HL-60/S4 treated with retinoic acid at 250 ng/mL for 4 days and 3 days (cell line): Measurements from ENCODE around the gene KCNQ1.

Experiments used
- in situ Hi-C: fragments of 300-500 bp; cut with MboI; formaldehyde crosslinking; loops from 2 replicates; pipeline ENCODE4 v1.7.0; 2022; ENCODE audit warnings: low sequenced_read_pairs

Gene KCNQ1

DNA sequence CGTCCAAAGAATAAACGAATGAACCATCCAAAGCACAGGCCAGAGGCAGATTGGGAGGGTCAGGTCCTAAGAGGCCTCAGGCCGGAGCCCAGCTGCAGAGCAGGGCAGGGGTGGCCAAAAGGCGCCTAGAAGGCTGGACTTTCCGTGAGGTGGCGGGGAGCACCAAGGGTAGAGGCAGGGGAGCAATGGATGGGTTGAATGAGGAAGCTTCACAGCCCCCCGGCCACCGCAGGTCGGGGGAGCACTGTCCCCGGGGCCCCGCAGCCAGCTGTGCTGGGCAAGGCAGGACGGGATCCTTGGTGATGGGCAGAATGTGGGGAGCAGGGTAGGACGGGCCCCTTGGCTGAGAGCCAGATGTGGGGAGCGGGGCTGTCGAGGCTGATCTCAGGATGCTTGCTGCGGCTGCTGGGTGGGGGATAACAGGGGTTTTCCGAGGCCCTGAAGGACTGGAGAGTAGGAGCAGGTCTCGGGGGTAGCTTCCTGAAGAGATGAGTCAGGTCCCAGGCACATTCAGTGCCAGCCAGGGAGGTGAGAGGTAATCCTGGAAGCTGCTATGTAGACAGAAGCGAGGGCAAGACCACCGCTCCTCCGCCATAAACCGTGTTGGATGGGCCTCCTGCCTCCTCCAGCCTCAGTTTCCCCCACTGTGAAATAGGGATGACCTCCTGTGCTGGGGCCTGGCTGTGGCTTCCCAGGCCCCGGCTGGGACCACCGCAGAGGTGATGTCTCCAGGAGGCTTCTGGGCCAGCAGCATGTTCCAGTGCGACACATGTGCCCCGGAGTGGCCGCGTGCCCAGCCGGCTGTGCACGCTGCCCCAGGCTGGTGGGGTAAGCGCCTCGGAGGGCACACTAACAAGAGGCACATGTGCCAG is 289.6 kb downstream of the KCNQ1 start:
- in situ Hi-C loops = no loop called here

DNA sequence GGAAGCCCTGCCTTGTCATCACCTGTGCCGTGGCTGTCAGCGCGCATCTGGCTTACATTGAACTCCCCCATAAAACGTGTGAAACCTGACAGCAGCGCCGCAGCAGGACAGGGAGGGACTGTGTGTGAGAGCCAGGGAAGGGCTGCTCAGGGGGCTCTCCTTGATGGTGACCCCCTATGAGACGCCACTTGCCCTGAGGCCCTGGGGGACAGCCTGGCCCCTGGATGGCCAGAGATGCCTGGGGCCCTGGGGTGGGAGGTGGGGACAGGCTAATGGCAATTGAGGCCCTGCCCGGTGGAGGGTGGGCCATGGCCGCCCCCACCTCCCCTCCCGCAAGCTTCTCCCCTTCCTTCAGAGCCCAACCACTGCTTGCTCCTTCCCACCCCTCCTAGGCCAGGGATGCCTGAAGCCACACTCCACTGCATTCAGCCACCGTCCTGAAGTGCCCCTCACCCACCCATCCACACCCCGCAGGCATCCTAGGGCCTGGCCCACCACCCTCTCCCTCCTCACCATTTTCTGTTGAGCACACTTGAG is 290.3 kb downstream of the KCNQ1 start:
- in situ Hi-C loops = no loop called here

DNA sequence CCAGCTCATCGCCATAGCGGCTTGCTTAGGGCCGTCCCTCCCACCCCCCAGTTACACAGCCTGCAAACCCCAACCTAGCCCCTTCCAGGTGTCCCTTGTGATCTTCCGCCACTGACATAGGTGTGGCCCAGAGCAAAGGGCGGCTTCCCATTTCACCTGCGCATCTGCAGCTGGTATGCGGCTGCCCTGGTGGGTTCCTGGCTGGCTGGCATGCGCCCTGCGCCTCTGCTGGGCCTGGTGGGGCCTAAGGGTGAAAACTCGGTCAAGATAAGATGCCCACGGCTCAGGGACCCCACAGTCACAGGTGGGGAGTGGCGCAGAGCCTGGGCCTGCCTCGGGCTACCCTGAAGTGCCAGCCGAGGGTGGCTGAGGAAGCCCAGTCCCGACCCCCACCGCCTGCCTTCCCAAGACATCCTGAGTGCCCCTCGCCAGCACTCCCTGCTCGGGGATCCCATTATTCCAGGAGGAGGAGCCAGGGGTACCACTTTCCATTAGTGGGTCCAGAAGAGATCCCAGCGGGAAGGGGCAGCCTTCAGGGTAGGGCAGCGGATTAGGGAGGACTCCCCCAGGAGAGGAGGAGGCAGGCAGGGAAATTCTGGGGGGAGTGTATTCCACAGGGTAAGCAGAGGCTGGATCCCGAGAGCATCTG is 291.9 kb downstream of the KCNQ1 start:
- in situ Hi-C loops = no loop called here

DNA sequence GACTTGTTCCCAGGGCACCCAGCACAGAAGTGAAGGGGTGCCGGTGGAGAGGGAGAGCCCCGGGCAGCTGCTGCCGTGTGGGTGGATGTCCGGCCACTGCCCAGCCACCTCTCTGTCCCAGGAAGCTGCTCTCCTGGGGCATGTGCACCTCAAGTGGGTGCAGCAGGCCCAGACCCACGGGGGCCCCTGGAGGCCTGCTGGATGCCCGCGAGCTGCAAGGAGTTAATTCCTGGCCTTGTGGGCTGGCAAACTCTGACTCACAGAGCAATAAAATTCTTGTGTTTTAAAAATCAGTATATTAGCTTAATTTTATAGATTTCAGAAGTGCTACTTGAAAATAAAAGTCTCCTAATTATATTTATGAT is 292.4 kb downstream of the KCNQ1 start:
- in situ Hi-C loops = no loop called here

DNA sequence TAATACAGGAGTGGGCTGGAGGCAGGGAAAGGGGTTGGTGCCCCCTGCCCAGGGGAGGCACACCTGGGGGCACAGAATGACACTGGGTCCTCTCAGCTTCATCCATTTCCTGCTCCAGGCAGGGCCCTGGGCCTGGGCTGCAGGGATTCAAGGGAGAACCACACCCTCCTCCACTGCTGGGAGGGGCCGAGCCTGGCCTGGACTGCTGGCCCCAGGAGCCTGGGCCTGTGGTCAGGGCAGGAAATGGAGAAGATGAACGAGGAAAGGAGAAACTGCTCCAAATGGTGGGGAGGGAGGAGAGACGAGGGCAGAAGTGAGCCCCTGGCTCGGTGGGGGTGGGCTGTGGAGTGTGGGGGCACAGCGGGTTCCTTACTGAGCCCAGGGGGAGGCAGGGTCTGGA is 293.1 kb downstream of the KCNQ1 start:
- in situ Hi-C loops = no loop called here

DNA sequence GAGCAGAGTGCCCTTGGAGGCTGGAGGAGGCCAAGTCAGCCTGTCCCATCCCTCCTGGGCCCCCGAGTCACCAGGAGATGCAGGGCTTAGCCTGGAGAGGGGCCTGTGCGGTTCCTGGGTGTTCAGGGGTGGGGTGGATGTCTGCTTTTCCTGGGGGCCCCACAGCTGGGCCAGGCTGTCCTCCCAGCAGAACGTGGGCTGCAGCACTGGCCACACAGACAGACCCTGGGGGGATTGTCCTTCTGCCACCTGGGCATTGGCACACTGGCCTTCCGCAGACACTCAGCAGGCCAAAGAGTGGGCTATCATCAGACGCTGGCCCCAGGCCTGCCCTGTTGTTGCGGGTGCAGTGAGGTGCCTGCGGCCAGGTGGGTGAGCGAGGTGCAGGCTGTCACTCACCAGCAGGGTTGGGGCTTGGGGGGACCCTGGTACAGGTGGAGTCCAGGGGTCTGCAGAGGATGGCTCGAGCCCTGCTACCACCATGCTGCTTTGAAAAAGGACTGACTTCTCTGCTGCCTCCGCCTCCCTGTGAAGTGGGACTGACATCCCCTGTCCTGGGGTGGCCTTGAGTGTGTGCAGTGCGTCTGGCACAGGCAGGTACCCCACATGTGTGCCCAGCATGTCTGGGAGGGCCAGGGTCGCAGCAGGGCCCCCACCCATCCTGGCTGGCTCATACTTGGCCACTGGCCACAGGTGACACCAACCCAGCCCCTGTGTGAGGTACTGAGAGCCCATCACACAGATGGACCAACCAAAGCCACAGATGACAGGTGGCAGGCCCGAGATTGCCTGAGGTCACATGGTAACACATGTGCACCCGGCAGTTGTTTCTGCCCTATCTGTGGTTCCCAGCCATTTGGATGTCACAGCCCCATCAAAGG is 294.0 kb downstream of the KCNQ1 start:
- in situ Hi-C loops = no loop called here

DNA sequence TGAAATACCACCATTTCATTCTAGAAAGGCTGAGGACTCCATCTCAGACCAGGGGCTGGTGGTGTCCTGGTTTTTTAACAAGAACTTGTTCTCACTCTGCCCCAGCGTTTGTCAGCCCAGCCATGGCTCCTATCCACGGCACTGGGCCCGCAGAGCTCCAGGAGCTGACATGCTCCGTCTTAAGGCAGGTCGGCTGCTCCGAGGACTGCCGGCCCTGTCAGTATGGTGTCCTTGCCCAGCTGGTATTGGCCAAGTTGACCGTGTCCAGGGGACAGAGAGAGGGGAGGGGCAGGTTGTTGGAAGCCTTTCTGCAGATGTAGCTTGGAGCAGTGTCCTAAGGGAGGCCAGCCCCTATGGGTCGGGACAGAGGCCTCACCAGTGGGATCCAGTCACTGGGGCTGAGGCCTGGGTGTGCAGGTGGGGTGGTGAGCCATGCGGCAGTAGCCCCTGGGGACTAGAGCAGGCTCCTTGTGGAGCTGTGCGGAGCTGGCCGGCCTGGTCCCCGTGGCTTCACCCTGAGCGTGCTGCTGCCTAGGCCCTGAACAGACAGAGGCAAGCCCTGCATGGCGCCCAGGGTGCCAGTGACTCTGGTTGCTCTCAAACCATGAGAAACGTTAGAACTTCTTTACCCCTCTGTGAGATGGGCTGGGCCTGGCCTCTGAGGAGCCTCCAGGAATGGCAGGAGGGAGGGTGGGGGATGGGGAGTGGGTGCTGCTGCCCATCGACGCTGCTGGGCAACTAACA is 294.9 kb downstream of the KCNQ1 start:
- in situ Hi-C loops = no loop called here

DNA sequence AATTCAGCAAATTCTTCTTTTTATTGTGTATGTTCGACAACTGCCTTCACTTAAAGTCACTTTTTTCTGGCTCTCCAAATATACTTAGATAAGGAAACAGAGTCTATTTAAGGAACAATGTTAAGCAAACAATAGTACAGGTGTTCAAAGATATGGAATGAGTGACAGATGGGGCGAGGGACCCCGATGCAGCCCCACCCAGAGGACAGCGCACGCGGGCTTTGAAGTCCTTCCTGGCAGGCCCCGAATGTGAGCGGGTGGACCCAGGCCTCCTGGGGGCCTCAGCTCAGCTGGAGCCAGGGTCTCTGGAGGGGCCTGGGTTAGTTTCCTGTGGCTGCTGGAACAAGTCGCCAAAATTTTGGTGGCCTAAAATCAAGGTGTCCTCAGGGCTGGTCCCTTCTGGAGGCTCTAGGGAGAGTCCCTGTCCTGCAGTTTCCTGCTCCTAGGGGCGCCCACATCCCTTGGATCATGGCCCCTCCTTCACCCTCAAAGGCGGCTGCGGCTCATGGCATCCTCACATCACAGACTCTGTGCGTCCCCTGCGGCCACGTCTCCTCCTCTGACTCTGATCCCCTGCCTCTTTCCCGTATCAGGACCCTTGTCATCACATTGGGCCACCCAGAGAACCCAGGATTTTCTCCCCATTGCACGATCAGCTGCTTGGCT is 295.6 kb downstream of the KCNQ1 start:
- in situ Hi-C loops = no loop called here

DNA sequence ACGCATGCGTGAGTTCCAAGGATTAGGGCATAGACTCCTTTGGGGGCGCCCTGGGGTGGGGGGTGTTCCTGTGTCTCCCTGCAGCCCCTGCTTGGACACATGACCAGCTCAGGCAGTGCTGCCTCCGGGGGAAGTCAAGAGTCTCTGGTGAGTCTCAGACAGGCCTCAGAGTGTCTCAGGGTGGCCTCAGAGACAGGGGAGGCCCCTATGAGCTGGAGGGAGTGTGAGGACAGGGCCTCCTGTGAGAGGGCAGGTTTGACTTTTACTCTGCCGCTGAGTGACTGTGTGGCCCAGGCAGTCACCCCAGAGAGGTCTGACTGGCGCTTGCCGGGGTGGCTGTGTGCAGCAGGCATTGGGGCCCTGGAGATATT is 296.2 kb downstream of the KCNQ1 start:
- in situ Hi-C loops = no loop called here

DNA sequence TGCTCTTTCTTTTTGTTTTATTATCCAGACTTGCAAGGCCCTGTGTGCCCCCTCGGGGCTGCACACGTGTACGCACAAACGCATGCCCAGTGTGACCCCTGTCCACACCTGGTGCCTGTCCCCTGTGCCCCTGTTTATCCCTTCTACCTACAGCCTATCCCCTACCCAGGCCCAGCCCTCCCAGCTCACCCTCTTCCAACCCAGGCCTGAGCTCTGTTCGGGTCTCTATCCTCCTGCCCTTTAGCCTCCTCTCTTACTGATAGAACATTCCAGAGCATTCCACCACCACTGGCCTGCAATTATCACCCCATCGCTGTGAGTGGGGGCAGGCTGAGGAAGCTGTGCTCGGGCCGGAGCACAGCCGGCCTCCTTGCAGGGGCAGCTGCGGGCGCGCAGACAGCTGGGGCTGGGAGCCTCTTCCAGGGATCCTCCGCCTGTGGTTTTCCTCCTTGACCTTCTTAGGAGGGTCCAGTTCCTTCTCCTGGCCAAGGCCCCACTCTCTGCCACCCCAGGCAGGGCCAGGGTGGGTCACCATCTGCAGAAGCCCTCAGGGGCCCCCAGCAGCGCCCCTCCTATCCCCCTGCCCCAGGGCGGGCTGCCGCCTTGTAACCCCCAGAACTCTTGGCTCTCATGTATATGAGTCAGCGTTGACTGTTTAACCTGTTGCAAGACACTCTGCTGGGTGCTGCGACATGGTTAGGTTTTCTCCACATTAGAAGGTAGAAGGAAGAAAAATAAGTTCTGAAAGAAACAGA is 296.7 kb downstream of the KCNQ1 start:
- in situ Hi-C loops = no loop called here

DNA sequence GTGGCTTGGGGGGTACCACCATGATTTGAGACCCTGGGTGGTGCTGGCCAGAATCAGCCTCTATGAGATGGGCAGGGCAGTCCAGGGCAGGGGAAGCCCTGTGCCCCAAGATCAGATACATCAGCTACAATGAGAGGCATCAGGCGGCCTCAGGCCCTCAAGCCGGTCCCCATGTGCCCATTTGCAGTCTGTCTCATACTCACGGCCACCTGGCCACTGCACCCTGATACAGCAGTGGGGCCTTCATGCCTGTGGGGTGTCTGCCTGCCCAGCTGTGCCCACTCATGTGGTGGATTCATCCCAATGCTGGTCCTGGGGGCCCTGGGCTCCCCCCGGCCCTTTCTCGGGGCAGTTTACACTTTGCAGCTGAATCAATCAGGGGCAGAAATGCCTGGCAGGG is 297.4 kb downstream of the KCNQ1 start:
- in situ Hi-C loops = no loop called here

DNA sequence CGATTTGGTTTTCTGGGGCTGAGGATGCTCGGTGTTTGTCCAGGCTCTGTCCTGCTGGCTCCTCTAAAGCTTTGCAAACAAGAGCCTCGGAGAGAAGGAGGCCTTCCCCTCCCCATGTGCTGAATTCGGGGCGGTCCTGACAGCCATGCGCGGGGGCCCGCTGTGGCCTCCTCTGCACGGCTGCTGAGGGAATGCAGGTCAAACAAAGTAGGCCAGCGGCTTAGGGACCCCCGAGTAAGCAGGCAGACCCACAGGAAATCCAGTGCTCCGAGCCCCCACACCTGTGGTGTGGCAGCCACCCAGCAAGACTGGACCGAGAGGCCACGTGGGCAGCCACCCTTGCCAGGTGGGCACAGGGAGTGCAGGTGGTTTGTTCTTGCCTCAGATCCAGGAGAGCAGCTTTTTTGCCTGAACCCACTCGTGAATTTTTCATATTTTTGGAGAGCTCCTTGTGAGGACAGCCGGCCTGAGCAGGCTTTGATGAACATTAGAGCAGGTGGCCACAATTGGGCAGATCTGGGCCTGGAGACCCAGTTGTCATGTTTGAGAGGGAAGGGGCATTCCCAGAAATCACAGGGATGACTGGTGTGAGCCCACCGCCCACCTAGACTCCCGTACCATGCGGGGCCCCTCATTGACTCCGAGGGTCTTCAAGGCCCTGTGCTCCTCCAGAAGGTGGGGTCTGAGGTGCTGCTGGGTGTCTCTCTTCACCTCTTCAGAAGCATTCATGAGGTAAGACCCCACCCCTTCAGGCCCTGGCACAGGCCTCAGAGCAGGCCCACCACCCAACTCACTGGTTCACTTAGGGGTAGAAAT is 298.0 kb downstream of the KCNQ1 start:
- in situ Hi-C loops = no loop called here

DNA sequence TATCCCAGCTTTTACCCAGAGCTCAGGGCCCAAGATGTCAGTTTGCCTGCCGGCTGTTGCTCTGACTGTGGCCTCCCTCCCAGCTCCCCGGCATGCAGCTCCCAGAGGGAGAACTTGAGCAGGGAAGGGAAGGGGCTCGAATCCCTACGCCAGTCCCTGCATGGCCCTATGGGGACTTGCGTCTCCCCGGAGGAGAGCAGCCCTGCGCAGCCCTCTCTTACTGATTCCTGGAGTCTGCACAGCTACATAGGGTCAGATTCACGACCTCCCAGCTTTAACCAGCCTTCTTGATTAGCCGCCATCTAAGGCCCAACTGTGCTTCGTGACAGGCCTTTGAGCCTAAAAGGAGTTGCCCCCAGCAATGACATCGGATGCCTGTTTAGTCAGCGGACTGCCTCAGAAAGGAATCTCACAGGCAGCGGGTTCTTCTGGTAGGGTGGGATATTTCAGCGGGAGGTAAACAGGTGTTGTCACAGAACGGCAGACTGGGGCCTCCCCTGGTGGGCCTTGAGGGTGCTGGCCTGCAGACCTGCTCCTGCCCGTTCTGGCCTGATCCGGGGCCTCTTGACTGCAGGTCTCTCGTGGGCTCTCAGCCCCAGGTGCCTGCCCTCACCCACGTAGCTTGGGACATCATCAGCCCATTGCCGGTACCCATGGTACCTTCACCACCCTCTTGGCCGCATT is 298.8 kb downstream of the KCNQ1 start:
- in situ Hi-C loops = no loop called here

DNA sequence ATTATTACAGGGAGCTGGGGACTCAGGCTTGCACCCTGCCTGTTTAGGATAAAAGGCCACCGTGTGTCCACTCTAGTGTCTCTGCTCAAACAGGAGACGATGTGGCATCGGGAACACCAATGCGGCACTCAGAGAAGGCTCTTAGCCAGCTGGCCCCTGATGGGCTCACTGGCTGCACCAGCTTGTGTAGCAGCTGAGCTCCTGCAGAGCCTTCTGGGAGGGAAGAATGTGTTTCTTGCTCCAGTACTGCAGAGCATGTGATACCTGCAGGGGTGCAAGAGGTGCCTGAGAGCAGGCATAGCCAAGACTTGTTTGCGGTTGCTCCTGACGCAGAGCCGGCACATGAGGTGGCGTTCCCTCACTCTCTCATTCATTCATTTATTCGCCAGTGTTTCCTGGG is 299.4 kb downstream of the KCNQ1 start:
- in situ Hi-C loops = no loop called here

DNA sequence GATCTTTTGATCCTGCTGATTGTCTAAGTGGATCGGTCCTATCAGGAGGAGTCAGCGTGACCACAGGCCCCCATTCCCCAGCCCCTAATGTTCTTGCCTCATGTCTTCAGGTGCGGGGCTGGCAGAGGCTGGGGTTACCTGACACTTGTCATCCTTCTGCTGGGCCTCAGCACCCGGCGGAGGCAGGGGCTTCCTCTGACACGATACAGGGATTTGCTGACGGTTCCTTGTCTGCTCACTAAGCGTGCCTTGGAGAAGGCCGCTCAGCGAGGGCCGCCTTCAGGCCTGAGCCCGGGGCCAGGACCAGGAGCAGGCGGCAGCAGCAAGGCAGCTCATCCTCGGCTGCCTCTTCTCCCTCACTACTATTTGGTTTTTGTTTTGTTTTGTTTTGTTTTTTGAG is 300.7 kb downstream of the KCNQ1 start:
- in situ Hi-C loops = no loop called here

DNA sequence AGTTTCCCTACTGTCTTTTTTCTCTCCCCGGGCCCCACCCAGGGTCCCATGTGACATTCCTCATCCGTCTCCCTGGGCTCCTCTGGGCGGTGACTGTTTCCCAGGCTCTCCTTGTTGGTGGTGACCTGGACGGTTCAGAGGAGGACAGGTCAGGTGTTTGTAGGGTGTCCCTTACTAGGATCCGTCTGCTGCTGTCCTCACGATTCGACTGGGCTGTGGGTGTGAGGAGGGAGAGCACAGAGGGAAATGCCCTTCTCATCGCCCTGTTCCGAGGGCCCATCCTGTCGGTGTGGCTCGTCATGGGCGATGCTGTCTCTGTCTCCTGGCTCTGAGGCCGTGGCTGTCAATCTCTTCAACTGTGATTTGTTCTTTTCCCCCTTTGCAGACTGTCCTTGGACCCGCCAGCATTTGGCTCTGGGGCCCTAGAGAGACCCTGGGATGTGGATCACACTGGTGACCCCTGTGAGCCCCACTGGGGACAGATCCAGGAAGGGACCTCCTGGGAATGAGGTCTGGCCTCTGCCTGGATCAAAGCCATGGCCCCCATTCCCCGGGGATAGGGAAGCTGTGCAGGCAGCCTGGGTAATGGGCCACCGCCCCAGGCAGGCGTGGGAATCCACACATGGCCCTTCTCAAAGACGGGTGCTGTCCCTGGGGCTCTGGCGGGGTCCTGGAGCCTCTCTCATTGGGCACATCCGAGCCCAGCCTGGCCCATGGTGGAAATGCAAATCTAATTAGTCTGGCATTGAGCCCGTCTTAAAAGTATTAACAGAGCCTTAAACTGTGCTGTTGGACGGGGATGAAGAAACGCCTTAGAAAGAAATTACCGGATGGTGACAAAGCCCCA is 301.8 kb downstream of the KCNQ1 start:
- in situ Hi-C loops = no loop called here
